HG03060 (cell line): ENCODE measurements around the gene MAST3.
"Not testable (repeated sequence)": the region's sequence is repeated elsewhere in the genome, so short reads cannot be mapped to it uniquely, and the experiment has no call there.

Experiments
- ATAC-seq: cut with Tn5 transposase; IDR thresholded peaks from one replicate; pipeline ENCODE4 v1.9.1; 2021; ENCODE audit warnings: low read depth, moderate number of reproducible peaks; ENCODE audit not compliant: unreplicated experiment

Gene MAST3

GRCh38 chr19:18156841-18157464 lies 59.4 kb downstream of the MAST3 start:
- no peak for ATAC-seq

- no peak for ATAC-seq
These were observed 60.0 kb downstream of the MAST3 start for GRCh38 chr19:18157465-18158063.

GRCh38 chr19:18158467-18158866 lies 60.9 kb downstream of the MAST3 start:
- ATAC-seq, result no peak

- ATAC-seq, result not testable (repeated sequence)
These were observed 61.6 kb downstream of the MAST3 start for GRCh38 chr19:18159059-18159616.

- no peak for ATAC-seq
These were observed 62.2 kb downstream of the MAST3 start for GRCh38 chr19:18159810-18160209.

GRCh38 chr19:18160493-18160970 lies 63.0 kb downstream of the MAST3 start:
- ATAC-seq, result no peak

- ATAC-seq, result no peak
These were observed 63.5 kb downstream of the MAST3 start for GRCh38 chr19:18160971-18161635.

- ATAC-seq, result no peak
These were observed 64.0 kb downstream of the MAST3 start for GRCh38 chr19:18161636-18162002.

- ATAC-seq, result no peak
These were observed 66.5 kb downstream of the MAST3 start for GRCh38 chr19:18164072-18164471.

- no peak for ATAC-seq
These were observed 68.4 kb downstream of the MAST3 start for GRCh38 chr19:18165794-18166544.

- no peak for ATAC-seq
These were observed 69.4 kb downstream of the MAST3 start for GRCh38 chr19:18167011-18167410.

GRCh38 chr19:18167975-18168645 lies 70.5 kb downstream of the MAST3 start:
- ATAC-seq, result no peak

GRCh38 chr19:18168673-18169381 lies 71.2 kb downstream of the MAST3 start:
- no peak for ATAC-seq

GRCh38 chr19:18170714-18171255 lies 73.2 kb downstream of the MAST3 start:
- ATAC-seq, result no peak

- no peak for ATAC-seq
These were observed 74.2 kb downstream of the MAST3 start for GRCh38 chr19:18171605-18172327.

GRCh38 chr19:18172331-18173053 lies 74.9 kb downstream of the MAST3 start:
- no peak for ATAC-seq

GRCh38 chr19:18173054-18173571 lies 75.5 kb downstream of the MAST3 start:
- no peak for ATAC-seq
